Ascending aorta (tissue), 2 donors: ENCODE data around the gene DYRK4. TPM values are rescaled to one million over a fixed set of nuclear protein-coding genes. Genes with fewer than 3 reads are reported as not detected.

ENCODE experiments used
- DNase-seq, 2 donors: peaks; one replicate each; pipeline ENCODE4 v3.0.0-alpha.2; 2019; ENCODE audit warnings: low spot score in 2 of 2
- H3K27ac ChIP-seq, 2 donors: fragments of 200-600 bp; sonication (generic); one replicate each; pipeline ENCODE4 v1.5.1; 2016 to 2017; ENCODE audit warnings: mild to moderate bottlenecking in 1 of 2
- H3K27me3 ChIP-seq: fragments of 200-600 bp; sonication (generic); one replicate; pipeline ENCODE4 v1.5.1; 2017
- H3K36me3 ChIP-seq, 2 donors: fragments of 200-600 bp; sonication (generic); one replicate each; pipeline ENCODE4 v1.5.1; 2016
- H3K4me1 ChIP-seq, 2 donors: fragments of 200-600 bp; sonication (generic); one replicate each; pipeline ENCODE4 v1.5.1; 2016 to 2017; ENCODE audit warnings: mild to moderate bottlenecking in 1 of 2
- H3K4me3 ChIP-seq, 2 donors: fragments of 200-600 bp; sonication (generic); one replicate each; pipeline ENCODE4 v1.5.1; 2016 to 2017; ENCODE audit warnings: mild to moderate bottlenecking in 1 of 2
- H3K9me3 ChIP-seq, 2 donors: fragments of 200-600 bp; sonication (generic); one replicate each; pipeline ENCODE4 v1.5.1; 2016
- CTCF ChIP-seq, 3 experiments: fragments of 200-600 bp in 2 of 3; fragments of 450-650 bp in 1 of 3; sonication (generic) in 2 of 3; IDR thresholded peaks; one replicate each; pipeline ENCODE4 v1.5.1; 2016 to 2019; ENCODE audit warnings: antibody characterized with exemption in 3 of 3, mild to moderate bottlenecking in 1 of 3, moderate library complexity in 1 of 3
- intact Hi-C: fragments of 100-400 bp; cut with DNase I; formaldehyde crosslinking; loops from one replicate; pipeline ENCODE4 v1.15.1; 2023
- total RNA-seq: library from RNA; depleted of rRNA; stranded (reverse); fragments of >200 nt; gene quantifications from one replicate; pipeline ENCODE4 v1.1.0, GENCODE V29; 2016

The DYRK4 gene
- total RNA-seq, 1 donor from 2014 or later: 60.7 TPM

GRCh38 chr12:4648104-4648500 lies 86.1 kb downstream of the DYRK4 start:
- DNase-seq: no peak
- intact Hi-C loops: loop anchor here (2.0 kb wide), 3 partner anchors 43 to 327 kb away; partner anchors contain the start of genes RAD51AP1 and TIGAR
- Histone ChIP-seq H3K36me3 (no peaks in the 10 kb centered on the region), H3K27me3 (no peaks in the 10 kb centered on the region), H3K9me3 (no peaks in the 10 kb centered on the region), H3K27ac (peak overlapping the region; percentile 86), H3K4me1 (peaks cover 8 to 15% of the 10 kb centered on the region in 2 donors), H3K4me3 (peak overlapping the region; percentile 72 to 87)
- TF ChIP-seq CTCF (IDR thresholded peaks at IDR 0.05): no peak

GRCh38 chr12:4648501-4649357 lies 86.7 kb downstream of the DYRK4 start, which contains the start of the genes AKAP3 and NDUFA9:
Gene AKAP3 (minus strand): TSS chr12:4649051. CDS start chr12:4638196, 10,855 bp downstream.
Gene NDUFA9 (plus strand): TSS chr12:4649114. CDS start chr12:4649127, 13 bp downstream.
- intact Hi-C loops: loop anchor here (2.0 kb wide), 3 partner anchors 44 to 328 kb away; partner anchors contain the start of genes RAD51AP1 and TIGAR
- Histone ChIP-seq H3K27me3 (no peaks in the 10 kb centered on the region), H3K9me3 (no peaks in the 10 kb centered on the region), H3K27ac (peak within 1 kb of the TSS; percentile 86), H3K4me3 (peak within 1 kb of the TSS; percentile 72 to 87), H3K36me3 (no peaks in the 10 kb centered on the region), H3K4me1 (peaks cover 8 to 15% of the 10 kb centered on the region in 2 donors)
- TF ChIP-seq CTCF (IDR thresholded peaks at IDR 0.05): no peak
- peak; percentile 10 to 87 for DNase-seq

DNA sequence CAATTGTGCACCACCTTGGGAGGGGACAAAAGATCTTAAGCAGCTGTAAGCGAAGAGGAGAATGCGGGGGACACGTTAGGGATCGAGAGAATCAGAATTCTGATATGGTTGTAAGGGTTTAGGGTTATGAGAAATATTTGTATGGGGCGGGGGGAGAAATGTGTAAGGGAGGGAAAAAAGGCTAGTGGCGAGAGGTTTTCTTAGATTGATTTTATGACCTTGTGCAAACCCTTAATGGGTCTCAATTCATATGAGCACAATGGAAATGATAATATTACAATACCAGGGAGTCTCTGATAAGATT lies 87.3 kb downstream of the DYRK4 start:
- H3K27ac ChIP-seq: peak overlapping the region; percentile 86
- no peaks in the 10 kb centered on the region for H3K9me3 ChIP-seq
- H3K27me3 ChIP-seq: no peaks in the 10 kb centered on the region
- intact Hi-C loops: loop anchor here (2.0 kb wide), 3 partner anchors 45 to 329 kb away; partner anchors contain the start of genes RAD51AP1 and TIGAR
- no peak for DNase-seq
- peak overlapping the region; percentile 72 to 87 for H3K4me3 ChIP-seq
- peaks cover 0 to under 1% of the 10 kb centered on the region in 2 donors for H3K36me3 ChIP-seq
- no peak for TF ChIP-seq CTCF (IDR thresholded peaks at IDR 0.05)
- H3K4me1 ChIP-seq: peaks cover 8 to 15% of the 10 kb centered on the region in 2 donors

DNA sequence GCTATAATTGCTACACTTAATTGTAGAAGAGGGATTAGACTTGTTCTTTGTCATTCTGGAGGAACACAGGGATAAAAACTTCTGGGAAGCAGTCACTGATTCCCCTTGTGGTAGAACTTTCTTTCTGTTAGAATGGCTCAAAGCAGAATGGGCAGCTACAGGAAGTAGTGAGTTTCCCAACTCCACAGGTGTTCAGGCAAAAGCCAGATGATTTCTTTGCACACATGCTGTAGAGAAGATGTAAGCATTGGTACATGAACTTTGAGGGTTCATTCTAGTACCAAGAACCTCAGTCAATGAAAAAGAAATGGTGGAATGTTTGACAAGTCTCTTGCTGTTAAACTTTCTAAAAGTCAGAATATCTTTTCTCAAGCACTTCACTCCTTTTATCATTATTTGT lies 91.2 kb downstream of the DYRK4 start:
- intact Hi-C loops: no loop called here
- DNase-seq: no peak
- peaks cover 8 to 12% of the 10 kb centered on the region in 2 donors for H3K4me1 ChIP-seq

DNA sequence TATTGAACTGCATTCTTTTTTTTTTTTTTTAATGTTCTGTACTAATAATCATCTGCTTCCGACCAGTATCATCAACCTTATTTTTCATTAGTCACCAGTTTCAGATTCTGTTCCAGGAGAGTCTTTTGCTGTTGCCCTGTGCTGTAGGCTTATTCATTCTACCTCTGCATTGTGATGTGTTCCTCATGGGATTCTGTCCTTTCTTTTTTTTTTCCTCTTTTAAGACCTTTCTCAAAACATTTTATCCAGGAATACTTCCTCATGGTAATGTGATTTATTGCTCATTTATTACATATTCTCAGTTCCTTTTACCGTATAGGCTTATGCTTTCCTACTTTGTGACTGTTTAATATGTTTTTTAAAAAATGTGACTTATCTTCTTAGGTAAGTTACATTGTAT lies 91.7 kb downstream of the DYRK4 start:
- H3K36me3 ChIP-seq: peaks cover 35 to 40% of the 10 kb centered on the region in 2 donors
- no peak overlapping the region for H3K4me3 ChIP-seq
- TF ChIP-seq CTCF (IDR thresholded peaks at IDR 0.05): no peak
- no peaks in the 10 kb centered on the region for H3K27me3 ChIP-seq
- H3K27ac ChIP-seq: no peak overlapping the region
- DNase-seq: no peak
- intact Hi-C loops: no loop called here
- H3K4me1 ChIP-seq: peaks cover 8 to 12% of the 10 kb centered on the region in 2 donors
- no peaks in the 10 kb centered on the region for H3K9me3 ChIP-seq

More for the DNA sequence above, 91.2 kb downstream of the DYRK4 start:
- TF ChIP-seq CTCF (IDR thresholded peaks at IDR 0.05): no peak
- no peaks in the 10 kb centered on the region for H3K9me3 ChIP-seq
- no peak overlapping the region for H3K4me3 ChIP-seq
- peaks cover 31 to 35% of the 10 kb centered on the region in 2 donors for H3K36me3 ChIP-seq
- H3K27ac ChIP-seq: no peak overlapping the region
- no peaks in the 10 kb centered on the region for H3K27me3 ChIP-seq

Other genes with a start within 250 kb of the DYRK4 start
- gene TIGAR, start 241.0 kb upstream of the DYRK4 start, total RNA-seq: 4.4 TPM
- not detected for gene FGF23, start 182.5 kb upstream of the DYRK4 start, total RNA-seq
- not detected for gene FGF6, start 116.4 kb upstream of the DYRK4 start, total RNA-seq
- not detected for gene RAD51AP1, start 23.3 kb upstream of the DYRK4 start, total RNA-seq
- gene AKAP3, start 86.8 kb downstream of the DYRK4 start, total RNA-seq: 2.8 TPM
- 1.5 TPM for gene NDUFA9, start 86.9 kb downstream of the DYRK4 start, total RNA-seq
- not detected for gene GALNT8, start 158.2 kb downstream of the DYRK4 start, total RNA-seq